ENCODE results near the gene KIAA1217. TPM values are rescaled to one million over a fixed set of nuclear protein-coding genes. Genes with fewer than 3 reads are reported as not detected.
"Not testable (repeated sequence)": the region's sequence is repeated elsewhere in the genome, so short reads cannot be mapped to it uniquely, and the experiment has no call there.

Gene KIAA1217
- total and polyA plus RNA-seq, 8 donors, result 11.9 to 36.7 (median 19.8) TPM

DNA sequence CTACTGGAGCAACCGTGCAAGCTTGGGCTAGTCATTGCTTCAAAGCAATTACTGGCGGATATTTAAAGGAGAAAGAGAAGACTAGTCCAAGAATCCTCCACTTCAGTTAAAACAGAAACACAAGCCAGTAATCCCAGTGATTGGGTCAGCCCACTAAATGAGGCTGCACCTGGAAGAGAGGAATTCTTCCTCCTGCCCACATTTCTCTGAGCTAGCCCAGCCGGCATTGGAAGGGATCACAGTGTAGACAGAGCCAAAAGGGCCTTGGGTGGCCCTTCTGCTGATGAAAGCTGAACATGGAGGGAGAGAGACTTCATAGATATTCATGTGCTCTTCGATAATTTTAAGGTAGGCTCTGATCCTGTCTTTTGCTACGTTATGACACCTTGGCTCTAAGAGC, 228.4 kb downstream of the KIAA1217 start:
- DNase-seq (no peak), FAIRE-seq (no peak), ATAC-seq (peak; percentile 35 to 71 (median 64))
- H3K27me3 ChIP-seq, result no peaks in the 10 kb centered on the region
- H3K4me1 ChIP-seq, result no peaks in the 10 kb centered on the region
- intact Hi-C loops (cut with DNase I), result no loop called here
- no peak overlapping the region for H3K27ac ChIP-seq
- H3K4me3 ChIP-seq, result no peak overlapping the region
- TF ChIP-seq, protein P1, sequence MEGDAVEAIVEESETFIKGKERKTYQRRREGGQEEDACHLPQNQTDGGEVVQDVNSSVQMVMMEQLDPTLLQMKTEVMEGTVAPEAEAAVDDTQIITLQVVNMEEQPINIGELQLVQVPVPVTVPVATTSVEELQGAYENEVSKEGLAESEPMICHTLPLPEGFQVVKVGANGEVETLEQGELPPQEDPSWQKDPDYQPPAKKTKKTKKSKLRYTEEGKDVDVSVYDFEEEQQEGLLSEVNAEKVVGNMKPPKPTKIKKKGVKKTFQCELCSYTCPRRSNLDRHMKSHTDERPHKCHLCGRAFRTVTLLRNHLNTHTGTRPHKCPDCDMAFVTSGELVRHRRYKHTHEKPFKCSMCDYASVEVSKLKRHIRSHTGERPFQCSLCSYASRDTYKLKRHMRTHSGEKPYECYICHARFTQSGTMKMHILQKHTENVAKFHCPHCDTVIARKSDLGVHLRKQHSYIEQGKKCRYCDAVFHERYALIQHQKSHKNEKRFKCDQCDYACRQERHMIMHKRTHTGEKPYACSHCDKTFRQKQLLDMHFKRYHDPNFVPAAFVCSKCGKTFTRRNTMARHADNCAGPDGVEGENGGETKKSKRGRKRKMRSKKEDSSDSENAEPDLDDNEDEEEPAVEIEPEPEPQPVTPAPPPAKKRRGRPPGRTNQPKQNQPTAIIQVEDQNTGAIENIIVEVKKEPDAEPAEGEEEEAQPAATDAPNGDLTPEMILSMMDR (IDR thresholded peaks at IDR 0.05), result no peak
- H3K9me3 ChIP-seq, result no peaks in the 10 kb centered on the region
- peaks cover 0 to 3% (median 0%) of the 10 kb centered on the region in 3 donors for H3K36me3 ChIP-seq
- WGBS, 2 donors, result 56 to 57% methylated on average over 5 of the region's 5 CpGs

DNA sequence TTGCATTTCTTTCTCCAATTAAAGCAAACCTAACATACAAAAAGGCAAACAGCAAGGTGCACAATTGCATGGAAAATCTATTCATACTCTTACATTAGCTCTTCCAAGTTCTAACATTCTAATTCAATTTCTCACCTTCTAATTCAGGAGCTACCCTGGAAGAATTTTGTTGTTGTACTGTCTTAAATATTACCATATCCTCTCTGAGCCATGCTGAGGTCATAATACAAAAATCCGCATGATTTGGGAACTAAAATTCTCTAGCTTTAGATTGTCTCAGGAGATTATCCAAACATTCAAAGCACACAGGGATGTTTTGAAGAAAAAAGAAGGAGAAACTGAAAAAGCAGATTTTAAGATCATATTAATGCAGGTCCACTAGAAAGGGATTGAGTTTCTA, 229.9 kb downstream of the KIAA1217 start:
- Histone ChIP-seq H3K4me3 (no peak overlapping the region), H3K9me3 (no peaks in the 10 kb centered on the region), H3K27me3 (no peaks in the 10 kb centered on the region), H3K27ac (no peak overlapping the region), H3K4me1 (no peaks in the 10 kb centered on the region), H3K36me3 (peaks cover 0 to 3% (median 0%) of the 10 kb centered on the region in 3 donors)
- TF ChIP-seq, protein P1 (IDR thresholded peaks at IDR 0.05), result no peak
- no peak for ATAC-seq
- 84% methylated on average over 1 of the region's 1 CpG for WGBS, 2 donors
- intact Hi-C loops (cut with DNase I), result no loop called here
- FAIRE-seq, result no peak
- no peak for DNase-seq

DNA sequence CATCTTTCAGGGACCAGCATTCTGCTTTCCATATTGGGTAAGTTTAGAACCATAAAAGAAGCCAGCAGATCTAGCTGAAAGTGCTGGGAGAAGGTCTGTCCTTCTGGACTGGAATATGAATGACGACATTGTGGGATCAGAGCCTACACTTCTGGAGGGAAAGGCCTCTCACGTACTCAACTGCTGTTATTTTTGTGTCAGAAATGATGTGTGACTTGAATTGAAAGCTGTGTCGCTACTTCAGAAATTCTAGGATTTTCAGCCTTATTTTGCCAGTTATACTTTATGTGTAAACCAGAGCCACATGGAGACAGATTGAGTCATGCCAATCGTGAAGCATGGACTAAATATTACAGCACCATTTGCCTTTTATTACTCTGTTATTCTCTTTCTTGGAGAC, 231.0 kb downstream of the KIAA1217 start:
- DNase-seq, result no peak
- H3K36me3 ChIP-seq, result peaks cover 0 to 3% (median 0%) of the 10 kb centered on the region in 3 donors
- WGBS, 2 donors, result 86 to 90% methylated on average over 4 of the region's 4 CpGs
- H3K27ac ChIP-seq, result no peak overlapping the region
- no peak for ATAC-seq
- H3K4me1 ChIP-seq, result no peaks in the 10 kb centered on the region
- no peaks in the 10 kb centered on the region for H3K9me3 ChIP-seq
- intact Hi-C loops (cut with DNase I), result no loop called here
- no peak overlapping the region for H3K4me3 ChIP-seq
- H3K27me3 ChIP-seq, result no peaks in the 10 kb centered on the region
- no peak for FAIRE-seq
- TF ChIP-seq, protein P1 (IDR thresholded peaks at IDR 0.05), result no peak

DNA sequence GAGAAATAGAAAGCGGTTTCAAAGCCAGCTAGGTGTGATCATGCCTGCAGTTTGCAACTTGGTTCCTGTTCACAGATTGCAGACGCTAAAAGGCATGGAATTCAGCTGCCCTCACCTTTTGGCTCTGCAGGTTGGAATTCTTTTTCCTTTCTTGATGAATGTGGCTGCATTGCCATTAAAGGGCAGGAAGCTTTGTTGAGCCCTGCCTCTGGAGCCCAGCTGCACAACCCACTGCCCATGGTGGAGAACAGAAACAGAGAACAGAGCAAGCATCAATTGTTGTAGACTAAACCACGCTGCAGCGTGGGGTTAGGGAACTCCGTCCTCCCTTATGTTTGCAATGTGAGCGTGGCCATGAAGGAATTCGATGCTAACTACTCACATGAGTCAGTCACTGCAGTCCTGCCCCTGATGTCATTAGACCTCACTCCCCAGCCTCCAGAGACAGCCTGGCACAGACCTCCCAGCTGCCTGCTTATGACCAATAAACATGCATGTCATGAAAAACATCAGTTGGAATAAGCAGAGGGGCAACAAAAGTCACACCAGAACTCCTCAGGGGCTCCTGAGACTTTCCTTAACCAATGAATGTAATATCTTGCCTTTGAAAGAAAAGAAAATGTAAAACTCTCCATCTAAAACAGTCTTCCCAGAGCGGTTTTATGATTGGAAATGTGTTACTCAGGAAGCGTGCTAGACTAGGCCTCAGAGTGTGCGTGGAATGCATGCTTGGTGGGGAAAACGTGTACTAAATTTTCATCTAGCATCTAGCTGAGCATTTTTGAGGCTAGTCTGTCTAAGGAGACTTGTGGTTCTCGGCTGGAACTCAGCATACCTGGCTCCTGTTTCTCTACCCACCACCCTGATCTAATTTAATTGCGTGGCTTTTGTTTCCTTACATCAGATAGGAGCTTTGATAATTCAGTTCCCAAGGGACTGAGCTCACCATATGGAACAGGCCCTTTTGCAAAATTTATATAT, 232.2 kb downstream of the KIAA1217 start:
- ATAC-seq, result no peak
- Histone ChIP-seq H3K4me1 (no peaks in the 10 kb centered on the region), H3K27me3 (no peaks in the 10 kb centered on the region), H3K36me3 (peaks cover 0 to 3% (median 0%) of the 10 kb centered on the region in 3 donors), H3K27ac (no peak overlapping the region), H3K4me3 (no peak overlapping the region), H3K9me3 (no peaks in the 10 kb centered on the region)
- WGBS, 2 donors, result 92 to 94% methylated on average over 13 of the region's 13 CpGs
- FAIRE-seq, result no peak
- intact Hi-C loops (cut with DNase I), result no loop called here
- TF ChIP-seq, protein P1 (IDR thresholded peaks at IDR 0.05), result no peak
- no peak for DNase-seq

DNA sequence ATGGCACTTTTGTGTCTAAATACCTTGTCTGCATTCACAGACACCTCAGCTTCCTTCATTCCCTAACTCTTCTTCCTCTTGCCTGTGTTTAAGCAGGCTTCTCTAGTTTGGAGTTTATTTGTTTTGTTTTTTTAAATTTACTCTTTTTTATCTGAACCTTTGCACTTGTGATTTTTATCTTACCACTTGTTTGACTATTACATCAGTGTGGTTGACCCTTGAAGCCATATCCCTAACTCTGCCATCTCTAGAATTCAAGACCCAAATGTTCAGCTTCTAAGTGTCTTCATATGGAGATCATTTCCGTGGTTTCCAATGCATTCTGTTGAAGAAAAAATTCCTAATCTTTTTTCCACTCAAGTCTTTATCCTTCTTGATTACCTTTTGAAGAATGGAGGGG, 233.3 kb downstream of the KIAA1217 start:
- no peak for ATAC-seq
- TF ChIP-seq, protein P1 (IDR thresholded peaks at IDR 0.05), result no peak
- Histone ChIP-seq H3K4me3 (no peak overlapping the region), H3K4me1 (no peaks in the 10 kb centered on the region), H3K27ac (no peak overlapping the region), H3K36me3 (peaks cover 0 to 3% (median 0%) of the 10 kb centered on the region in 3 donors), H3K9me3 (no peaks in the 10 kb centered on the region), H3K27me3 (no peaks in the 10 kb centered on the region)
- 87 to 92% methylated on average over 1 of the region's 1 CpG for WGBS, 2 donors
- FAIRE-seq, result no peak
- no peak for DNase-seq
- intact Hi-C loops (cut with DNase I), result no loop called here

DNA sequence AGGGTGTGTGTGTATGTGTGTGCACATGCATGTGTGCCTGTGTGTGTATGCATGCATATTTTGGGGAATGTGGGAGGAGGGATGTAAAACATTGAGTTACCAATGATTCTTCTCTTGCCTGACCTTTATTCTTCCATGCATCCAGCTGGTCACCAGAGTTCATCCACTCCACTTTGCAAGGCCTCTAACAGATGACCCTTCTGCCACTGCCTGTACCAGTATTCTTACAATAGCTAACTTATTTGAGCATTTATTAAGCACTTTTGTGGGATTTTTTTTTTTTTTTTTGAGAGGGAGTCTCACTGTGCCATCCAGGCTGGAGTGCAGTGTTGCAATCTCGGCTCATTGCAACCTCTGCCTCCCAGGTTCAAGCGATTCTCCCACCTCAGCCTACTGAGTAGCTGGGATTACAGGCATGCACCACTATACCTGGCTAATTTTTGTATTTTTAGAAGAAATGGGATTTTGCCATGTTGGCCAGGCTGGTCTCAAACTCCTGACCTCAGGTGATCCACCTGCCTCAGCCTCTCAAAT, 233.8 kb downstream of the KIAA1217 start:
- WGBS, 2 donors, result 96 to 98% methylated on average over 2 of the region's 2 CpGs
- FAIRE-seq; H3K36me3 ChIP-seq; DNase-seq; ATAC-seq; H3K27me3 ChIP-seq; H3K27ac ChIP-seq; H3K4me1 ChIP-seq; intact Hi-C loops (cut with DNase I); H3K9me3 ChIP-seq; H3K4me3 ChIP-seq: not testable (repeated sequence)
